GM04503 (cell line): ENCODE measurements around the gene TEX53.
A peak's percentile ranks its signal among the peaks of the same experiment; 100 is the strongest.

Source experiments
- DNase-seq: peaks from one replicate; pipeline ENCODE4 v3.0.0-alpha.2; 2012; ENCODE audit warnings: low read depth

TEX53 gene

GRCh38 chr9:114657705-114658104 lies at the start of gene TEX53:
TSS of gene TEX53 (minus strand) at chr9:114657805. CDS start at chr9:114657774, 31 bp downstream.
- DNase-seq: no peak

- DNase-seq: no peak
These were observed 49.1 kb upstream of the TEX53 start for GRCh38 chr9:114706711-114707110.

GRCh38 chr9:114701988-114702387 lies 44.4 kb upstream of the TEX53 start:
- DNase-seq: no peak

GRCh38 chr9:114697951-114698351 lies 40.3 kb upstream of the TEX53 start:
- no peak for DNase-seq

GRCh38 chr9:114696814-114697544 lies 39.4 kb upstream of the TEX53 start:
- DNase-seq: no peak

- no peak for DNase-seq
These were observed 38.3 kb upstream of the TEX53 start for GRCh38 chr9:114695948-114696347.

- no peak for DNase-seq
These were observed 37.2 kb upstream of the TEX53 start for GRCh38 chr9:114694719-114695269.

GRCh38 chr9:114694146-114694545 lies 36.5 kb upstream of the TEX53 start:
- DNase-seq: peak; percentile 71

GRCh38 chr9:114693248-114693855 lies 35.7 kb upstream of the TEX53 start:
- DNase-seq: no peak

GRCh38 chr9:114691956-114692295 lies 34.3 kb upstream of the TEX53 start:
- no peak for DNase-seq

GRCh38 chr9:114691046-114691955 lies 33.7 kb upstream of the TEX53 start:
- DNase-seq: peak; percentile 80

GRCh38 chr9:114690308-114690707 lies 32.7 kb upstream of the TEX53 start:
- no peak for DNase-seq

GRCh38 chr9:114689813-114690212 lies 32.2 kb upstream of the TEX53 start:
- DNase-seq: no peak

- DNase-seq: no peak
These were observed 31.5 kb upstream of the TEX53 start for GRCh38 chr9:114688909-114689610.

GRCh38 chr9:114688379-114688778 lies 30.8 kb upstream of the TEX53 start:
- DNase-seq: no peak

- DNase-seq: no peak
These were observed 29.4 kb upstream of the TEX53 start for GRCh38 chr9:114687034-114687433.

- no peak for DNase-seq
These were observed 28.3 kb upstream of the TEX53 start for GRCh38 chr9:114685951-114686350.

- no peak for DNase-seq
These were observed 26.4 kb upstream of the TEX53 start for GRCh38 chr9:114684036-114684435.

- DNase-seq: no peak
These were observed 25.2 kb upstream of the TEX53 start for GRCh38 chr9:114682846-114683245.

GRCh38 chr9:114681594-114682332 lies 24.2 kb upstream of the TEX53 start, which contains the start of gene TEX48:
TSS of gene TEX48 (minus strand) at chr9:114682192. CDS start at chr9:114671723, 10,469 bp downstream.
- no peak for DNase-seq
